ENCODE results near the gene CYP39A1. TPM values are rescaled to one million over a fixed set of nuclear protein-coding genes. Genes with fewer than 3 reads are reported as not detected.

CYP39A1 gene
- total RNA-seq, 2 experiments from 2014 or later = not detected

GRCh38 chr6:46689657-46690056, 37.0 kb upstream of the CYP39A1 start:
- TF ChIP-seq, protein P1, sequence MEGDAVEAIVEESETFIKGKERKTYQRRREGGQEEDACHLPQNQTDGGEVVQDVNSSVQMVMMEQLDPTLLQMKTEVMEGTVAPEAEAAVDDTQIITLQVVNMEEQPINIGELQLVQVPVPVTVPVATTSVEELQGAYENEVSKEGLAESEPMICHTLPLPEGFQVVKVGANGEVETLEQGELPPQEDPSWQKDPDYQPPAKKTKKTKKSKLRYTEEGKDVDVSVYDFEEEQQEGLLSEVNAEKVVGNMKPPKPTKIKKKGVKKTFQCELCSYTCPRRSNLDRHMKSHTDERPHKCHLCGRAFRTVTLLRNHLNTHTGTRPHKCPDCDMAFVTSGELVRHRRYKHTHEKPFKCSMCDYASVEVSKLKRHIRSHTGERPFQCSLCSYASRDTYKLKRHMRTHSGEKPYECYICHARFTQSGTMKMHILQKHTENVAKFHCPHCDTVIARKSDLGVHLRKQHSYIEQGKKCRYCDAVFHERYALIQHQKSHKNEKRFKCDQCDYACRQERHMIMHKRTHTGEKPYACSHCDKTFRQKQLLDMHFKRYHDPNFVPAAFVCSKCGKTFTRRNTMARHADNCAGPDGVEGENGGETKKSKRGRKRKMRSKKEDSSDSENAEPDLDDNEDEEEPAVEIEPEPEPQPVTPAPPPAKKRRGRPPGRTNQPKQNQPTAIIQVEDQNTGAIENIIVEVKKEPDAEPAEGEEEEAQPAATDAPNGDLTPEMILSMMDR (IDR thresholded peaks at IDR 0.05) = no peak
- Mint-ChIP-seq H3K4me1 (ENCODE audit: low read depth) (no peaks in the 10 kb centered on the region), H3K27me3 (no peaks in the 10 kb centered on the region), H3K4me3 (no peak overlapping the region), H3K36me3 (ENCODE audit: low read depth) (no peaks in the 10 kb centered on the region), H3K27ac (no peak overlapping the region), H3K9me3 (no peaks in the 10 kb centered on the region)
- ChIA-PET CTCF (no interaction called here), POLR2A (no interaction called here)
- no peak for DNase-seq
- ATAC-seq = no peak
- intact Hi-C loops (cut with micrococcal nuclease) = no loop called here

- no peak for DNase-seq
- TF ChIP-seq, protein P1 (IDR thresholded peaks at IDR 0.05) = no peak
- intact Hi-C loops (cut with micrococcal nuclease) = no loop called here
- ATAC-seq = no peak
- Mint-ChIP-seq H3K27ac (no peak overlapping the region), H3K4me1 (ENCODE audit: low read depth) (no peaks in the 10 kb centered on the region), H3K36me3 (ENCODE audit: low read depth) (no peaks in the 10 kb centered on the region), H3K9me3 (no peaks in the 10 kb centered on the region), H3K4me3 (no peak overlapping the region), H3K27me3 (no peaks in the 10 kb centered on the region)
- CTCF ChIA-PET = no interaction called here
- POLR2A ChIA-PET = no interaction called here
Measured at GRCh38 chr6:46688966-46689335, 36.3 kb upstream of the CYP39A1 start.

GRCh38 chr6:46688117-46688965, 35.7 kb upstream of the CYP39A1 start:
- H3K36me3 Mint-ChIP-seq (ENCODE audit: low read depth) = no peaks in the 10 kb centered on the region
- no peak overlapping the region for H3K27ac Mint-ChIP-seq
- H3K4me3 Mint-ChIP-seq = no peak overlapping the region
- no peaks in the 10 kb centered on the region for H3K4me1 Mint-ChIP-seq (ENCODE audit: low read depth)
- no peaks in the 10 kb centered on the region for H3K9me3 Mint-ChIP-seq
- H3K27me3 Mint-ChIP-seq = no peaks in the 10 kb centered on the region
- no peak for DNase-seq
- TF ChIP-seq, protein P1 (IDR thresholded peaks at IDR 0.05) = no peak
- POLR2A ChIA-PET = no interaction called here
- no peak for ATAC-seq
- intact Hi-C loops (cut with micrococcal nuclease) = no loop called here
- CTCF ChIA-PET = no interaction called here

DNA sequence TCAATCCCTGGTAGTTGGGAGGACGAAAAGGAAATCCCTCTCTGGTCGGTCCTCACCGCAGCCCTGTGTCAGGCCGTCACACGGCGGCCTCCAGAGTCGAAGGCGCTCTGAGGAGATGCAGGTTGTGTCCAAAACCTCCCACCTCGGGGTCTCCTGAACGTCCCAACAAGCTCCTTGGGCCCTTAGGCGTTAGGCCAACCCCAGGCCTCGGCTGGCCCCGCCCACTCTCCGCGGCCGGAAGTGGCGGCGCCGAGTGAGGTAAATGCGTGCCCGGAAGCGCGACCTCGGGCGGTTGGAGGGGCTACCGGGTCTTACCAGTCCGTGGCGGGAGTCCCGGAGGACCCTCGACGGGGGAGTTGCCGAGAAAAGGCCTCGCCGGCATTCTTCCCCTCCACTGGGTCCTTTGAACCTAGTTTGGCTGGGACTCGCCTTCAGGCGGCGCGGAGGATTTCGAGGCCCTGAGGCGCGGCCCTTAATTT, 35.0 kb upstream of the CYP39A1 start, which contains the start of gene TDRD6:
Gene TDRD6 (plus strand): TSS at position 267 of the 479 bp plus-strand sequence. CDS start 244 bp downstream, outside the sequence.
- ATAC-seq (no peak), DNase-seq (no peak)
- H3K4me3 Mint-ChIP-seq = no peak within 1 kb of the TSS
- H3K4me1 Mint-ChIP-seq (ENCODE audit: low read depth) = no peaks in the 10 kb centered on the region
- ChIA-PET POLR2A (no interaction called here), CTCF (no interaction called here)
- H3K36me3 Mint-ChIP-seq (ENCODE audit: low read depth) = no peaks in the 10 kb centered on the region
- TF ChIP-seq, protein P1 (IDR thresholded peaks at IDR 0.05) = no peak
- intact Hi-C loops (cut with micrococcal nuclease) = no loop called here
- no peaks in the 10 kb centered on the region for H3K27me3 Mint-ChIP-seq
- no peaks in the 10 kb centered on the region for H3K9me3 Mint-ChIP-seq
- H3K27ac Mint-ChIP-seq = no peak within 1 kb of the TSS

DNA sequence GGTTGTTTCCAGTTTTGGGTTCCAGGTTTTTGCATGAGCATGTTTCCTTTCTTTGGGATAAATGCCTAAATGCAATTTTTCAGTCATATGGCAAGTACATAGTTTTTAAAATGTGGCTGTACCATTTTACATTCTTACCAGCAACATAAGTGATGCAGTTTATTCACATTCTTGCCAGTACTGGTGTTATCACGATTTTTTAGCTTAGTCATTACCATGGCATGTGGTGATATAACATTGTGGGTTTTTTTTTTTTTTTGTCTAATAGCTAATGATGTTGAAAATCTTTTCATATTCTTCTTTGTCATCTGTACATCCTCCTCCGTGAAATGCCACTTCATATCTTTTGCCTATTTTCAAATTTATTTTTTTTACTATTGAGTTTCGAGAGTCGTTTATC, 32.2 kb upstream of the CYP39A1 start:
- Mint-ChIP-seq H3K9me3 (no peaks in the 10 kb centered on the region), H3K4me3 (no peak overlapping the region), H3K36me3 (ENCODE audit: low read depth) (no peaks in the 10 kb centered on the region), H3K4me1 (ENCODE audit: low read depth) (no peaks in the 10 kb centered on the region), H3K27me3 (peaks cover 5% of the 10 kb centered on the region), H3K27ac (no peak overlapping the region)
- ATAC-seq = no peak
- no peak for DNase-seq
- CTCF ChIA-PET = no interaction called here
- TF ChIP-seq, protein P1 (IDR thresholded peaks at IDR 0.05) = no peak
- intact Hi-C loops (cut with micrococcal nuclease) = no loop called here
- POLR2A ChIA-PET = no interaction called here
